DND-41 (cell line): Measurements from ENCODE around the gene SNAP47.

Experiments
- ATAC-seq: fragments of 200-7000 bp; cut with Tn5 transposase; 3 replicates; pipeline ENCODE4 v1.9.1; 2021; ENCODE audit warnings: low read depth; ENCODE audit not compliant: insufficient read depth
- DNase-seq: peaks from one replicate; pipeline ENCODE4 v3.0.0-alpha.2; 2020
- H2AFZ ChIP-seq: 2 replicates; pipeline ENCODE4 v1.6.0; 2012; ENCODE audit warnings: low read depth, low read length
- H3K27ac ChIP-seq: 2 replicates; pipeline ENCODE4 v1.5.1; 2012; ENCODE audit warnings: low read length, inconsistent platforms
- H3K27me3 ChIP-seq: fragments of 200-600 bp; sonication (generic); 2 replicates; pipeline ENCODE4 v1.6.0; 2012; ENCODE audit warnings: low read length, mild to moderate bottlenecking, inconsistent platforms; ENCODE audit not compliant: insufficient read depth, poor library complexity
- H3K36me3 ChIP-seq: 2 replicates; pipeline ENCODE4 v1.5.1; 2012; ENCODE audit warnings: low read length, inconsistent platforms; ENCODE audit not compliant: insufficient read depth
- H3K4me1 ChIP-seq: 2 replicates; pipeline ENCODE4 v1.5.1; 2012; ENCODE audit warnings: mild to moderate bottlenecking, low read length; ENCODE audit not compliant: insufficient read depth
- H3K4me2 ChIP-seq: 2 replicates; pipeline ENCODE4 v1.6.0; 2012; ENCODE audit warnings: mild to moderate bottlenecking, moderate library complexity, low read length, inconsistent platforms; ENCODE audit not compliant: insufficient read depth
- H3K4me3 ChIP-seq, 2 experiments: fragments of 200-600 bp in 1 of 2; shearing (Covaris generic) in 1 of 2; 2 replicates each; pipeline ENCODE4 v1.5.1; 2012 to 2016; ENCODE audit warnings: inconsistent platforms in 2 of 2, low read length in 2 of 2, mild to moderate bottlenecking in 2 of 2, low read depth in 1 of 2, moderate library complexity in 1 of 2
- H3K79me2 ChIP-seq: 2 replicates; pipeline ENCODE4 v1.6.0; 2012; ENCODE audit warnings: low read length, inconsistent platforms; ENCODE audit not compliant: insufficient read depth
- H3K9ac ChIP-seq: 2 replicates; pipeline ENCODE4 v1.6.0; 2012; ENCODE audit warnings: low read depth, mild to moderate bottlenecking, inconsistent platforms, low read length, moderate library complexity
- H3K9me3 ChIP-seq: 2 replicates; pipeline ENCODE4 v1.5.1; 2012; ENCODE audit warnings: low read length, moderate library complexity, mild to moderate bottlenecking, inconsistent platforms; ENCODE audit not compliant: insufficient read depth, severe bottlenecking
- H4K20me1 ChIP-seq: 2 replicates; pipeline ENCODE4 v1.6.0; 2012; ENCODE audit warnings: low read length; ENCODE audit not compliant: insufficient read depth
- CTCF ChIP-seq: IDR thresholded peaks from 2 replicates; pipeline ENCODE4 v1.5.1; 2012; ENCODE audit warnings: borderline replicate concordance, low read length, moderate library complexity, mild to moderate bottlenecking; ENCODE audit not compliant: poor library complexity, severe bottlenecking; ENCODE audit errors: extremely low read depth
- EZH2 ChIP-seq: IDR thresholded peaks from 3 replicates; pipeline ENCODE4 v1.6.1; 2012; ENCODE audit warnings: borderline replicate concordance, low read depth, mild to moderate bottlenecking, moderate library complexity, low read length, inconsistent platforms; ENCODE audit not compliant: severe bottlenecking

SNAP47 gene

GRCh38 chr1:227797144-227797543 lies 61.9 kb downstream of the SNAP47 start:
- Histone ChIP-seq H3K27ac (no peak overlapping the region), H4K20me1 (no peaks in the 10 kb centered on the region), H3K36me3 (no peaks in the 10 kb centered on the region), H3K9ac (no peak overlapping the region), H3K4me1 (no peaks in the 10 kb centered on the region), H3K4me3 (no peak overlapping the region), H3K79me2 (no peaks in the 10 kb centered on the region), H3K27me3 (no peaks in the 10 kb centered on the region), H2AFZ (no peak overlapping the region), H3K9me3 (no peaks in the 10 kb centered on the region), H3K4me2 (no peak overlapping the region)
- DNase-seq: no peak
- ATAC-seq: no peak
- no peak for TF ChIP-seq CTCF
- no peak for TF ChIP-seq EZH2

GRCh38 chr1:227797625-227798024 lies 62.4 kb downstream of the SNAP47 start:
- no peaks in the 10 kb centered on the region for H3K36me3 ChIP-seq

GRCh38 chr1:227798078-227798802 lies 63.0 kb downstream of the SNAP47 start:
- Histone ChIP-seq H2AFZ (no peak overlapping the region), H3K9ac (no peak overlapping the region), H3K4me3 (no peak overlapping the region), H3K36me3 (no peaks in the 10 kb centered on the region), H3K4me1 (no peaks in the 10 kb centered on the region), H3K27me3 (no peaks in the 10 kb centered on the region), H3K27ac (no peak overlapping the region), H3K79me2 (no peaks in the 10 kb centered on the region), H4K20me1 (no peaks in the 10 kb centered on the region), H3K4me2 (no peak overlapping the region), H3K9me3 (no peaks in the 10 kb centered on the region)
- ATAC-seq (no peak), DNase-seq (no peak)
- no peak for TF ChIP-seq EZH2
- no peak for TF ChIP-seq CTCF

More at GRCh38 chr1:227797625-227798024, 62.4 kb downstream of the SNAP47 start:
- H3K9ac ChIP-seq: no peak overlapping the region
- no peak for TF ChIP-seq EZH2
- no peak for TF ChIP-seq CTCF
- no peaks in the 10 kb centered on the region for H3K79me2 ChIP-seq
- no peak overlapping the region for H3K27ac ChIP-seq
- H3K4me2 ChIP-seq: no peak overlapping the region
- DNase-seq: no peak
- H2AFZ ChIP-seq: no peak overlapping the region
- no peaks in the 10 kb centered on the region for H3K27me3 ChIP-seq
- H4K20me1 ChIP-seq: no peaks in the 10 kb centered on the region
- H3K4me1 ChIP-seq: no peaks in the 10 kb centered on the region
- H3K4me3 ChIP-seq: no peak overlapping the region
- no peaks in the 10 kb centered on the region for H3K9me3 ChIP-seq
- ATAC-seq: no peak
